RCC 7860 (cell line): ENCODE data around the gene DEDD.

ENCODE experiments used
- DNase-seq: peaks from one replicate; pipeline ENCODE4 v3.0.0-alpha.2; 2015; ENCODE audit warnings: low spot score
- FAIRE-seq: peaks from 2 replicates; lab custom pipeline; 2012; peaks lifted over from hg19 to GRCh38; lab: Jason Lieb, UNC

The DEDD gene

DNA sequence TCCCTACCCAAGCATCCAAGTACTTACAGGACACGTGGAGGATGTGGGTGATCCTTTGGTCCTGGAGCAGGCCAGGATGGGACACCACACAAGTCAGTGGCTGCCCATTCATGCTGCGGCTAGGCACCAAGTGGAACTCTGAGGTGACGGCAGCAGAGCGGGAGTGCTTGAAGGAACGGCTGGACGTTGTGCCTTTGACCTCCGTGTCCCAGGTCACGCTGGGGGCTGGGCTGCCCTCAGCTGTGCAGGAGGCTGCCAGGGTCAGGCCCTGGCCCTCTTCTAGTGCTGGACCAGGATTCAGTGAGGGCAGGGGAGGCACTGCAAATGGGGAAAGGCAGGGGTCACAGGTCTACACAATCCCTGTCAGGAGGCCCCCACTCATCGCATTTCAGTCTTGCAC is 55.0 kb downstream of the DEDD start:
- DNase-seq = no peak
- no peak for FAIRE-seq

DNA sequence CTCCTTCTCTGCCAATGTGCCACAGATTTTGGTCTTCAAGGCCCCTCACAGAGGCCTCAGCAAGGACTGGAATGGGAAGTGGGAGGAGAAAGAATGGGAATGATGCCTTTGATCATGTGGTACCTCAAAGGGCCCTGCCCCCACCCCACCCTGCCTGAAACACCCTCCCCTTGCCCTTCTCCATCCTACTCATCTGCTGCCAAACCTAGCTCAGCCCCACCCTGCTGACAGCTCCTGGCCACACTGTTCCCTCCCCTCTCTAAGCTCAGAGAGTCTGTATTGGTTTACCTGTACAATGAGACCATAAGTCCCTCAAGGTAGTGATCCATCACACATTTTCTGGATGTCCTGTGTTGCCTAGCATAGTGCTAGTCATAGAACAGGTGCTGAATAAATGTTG is 56.1 kb downstream of the DEDD start:
- no peak for DNase-seq
- no peak for FAIRE-seq

DNA sequence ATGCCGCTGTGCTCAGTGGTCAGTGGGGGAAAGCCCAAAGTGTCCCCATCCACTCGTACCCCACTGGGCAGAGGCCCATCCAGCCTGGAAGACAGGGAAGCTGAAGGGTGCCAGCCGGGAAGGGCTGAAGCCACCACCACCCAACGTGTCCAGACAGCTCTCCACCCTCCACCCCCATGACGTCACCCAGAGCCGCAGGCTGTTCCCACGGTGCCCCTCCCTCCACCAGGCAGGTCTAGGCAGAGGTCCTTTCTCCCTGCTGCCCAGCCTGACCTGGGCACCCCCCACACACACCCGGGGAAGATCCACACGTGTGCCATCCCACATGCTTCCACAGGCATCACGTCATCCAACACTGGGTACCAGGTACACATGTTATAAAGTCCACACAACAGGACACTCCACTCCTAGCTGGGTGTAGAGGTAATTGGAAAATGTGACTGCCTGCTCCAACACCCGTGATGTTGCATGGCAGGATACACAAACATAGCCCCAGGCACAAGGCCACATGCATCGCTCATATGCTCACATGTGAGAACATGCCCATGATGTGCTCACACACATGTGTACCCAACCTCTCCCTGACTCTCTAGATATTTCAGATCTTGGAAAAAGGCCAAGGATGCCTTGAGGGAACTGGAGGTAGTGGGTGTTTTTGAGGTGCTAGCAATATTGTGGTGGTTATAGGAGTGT is 57.6 kb downstream of the DEDD start:
- no peak for DNase-seq
- FAIRE-seq = no peak

GRCh38 chr1:161073474-161074121 is 58.9 kb downstream of the DEDD start:
- no peak for FAIRE-seq
- no peak for DNase-seq

DNA sequence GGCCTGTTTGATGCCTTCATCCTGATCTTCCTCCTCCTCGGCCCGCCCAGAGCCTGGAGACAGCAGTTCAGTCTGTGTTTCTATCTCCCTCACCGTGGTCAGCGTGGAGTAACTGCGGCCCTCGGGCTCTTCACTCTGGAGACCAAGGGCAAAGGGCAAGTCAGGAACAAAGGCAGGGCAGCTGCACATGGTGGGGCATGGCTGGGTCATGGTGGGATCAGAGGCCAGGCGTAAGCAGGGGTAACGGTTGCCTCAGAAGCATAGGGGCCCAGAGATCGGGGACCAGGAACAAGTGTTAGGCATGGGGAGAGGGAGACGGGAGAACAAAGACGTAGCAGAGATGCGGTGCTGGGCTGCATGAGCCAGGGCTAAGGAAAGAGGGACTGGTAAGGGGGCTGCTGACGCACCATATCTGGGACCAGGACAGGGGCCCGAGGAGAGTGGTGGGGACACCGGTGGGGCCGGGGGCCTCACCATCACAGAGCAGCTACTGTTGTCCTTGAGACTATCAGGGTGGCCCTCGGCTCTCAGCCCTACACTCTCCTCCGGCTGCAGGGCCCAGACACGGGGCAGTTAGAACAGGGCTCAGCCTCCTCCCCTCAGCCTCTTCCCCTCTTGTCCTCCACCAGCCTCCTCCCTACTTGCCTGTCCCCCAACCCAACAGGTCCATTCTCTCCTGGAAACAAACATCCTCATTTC is 59.6 kb downstream of the DEDD start:
- DNase-seq (no peak), FAIRE-seq (no peak)

DNA sequence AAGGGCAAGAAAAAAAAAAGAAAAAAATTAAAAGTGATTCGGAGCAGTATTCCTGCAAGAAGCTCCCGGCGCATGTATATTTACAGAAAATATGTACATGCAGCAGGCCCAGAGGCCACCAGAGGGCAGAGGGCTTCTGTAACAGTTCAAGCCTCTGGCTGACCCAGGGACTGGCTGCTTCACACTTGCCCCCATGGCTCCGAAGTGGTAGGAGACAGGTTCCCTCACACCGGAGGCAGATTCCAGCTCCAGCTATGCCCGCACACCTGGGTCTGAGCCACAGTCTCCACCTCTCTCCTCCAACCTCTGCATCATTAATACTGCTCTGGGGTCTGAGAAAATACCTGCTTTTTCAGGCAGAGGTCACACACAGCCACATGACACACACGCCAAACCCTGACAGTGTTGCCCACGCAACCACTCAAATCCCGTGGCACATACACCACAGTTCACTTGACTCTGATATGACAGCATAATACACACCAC is 60.5 kb downstream of the DEDD start:
- no peak for DNase-seq
- no peak for FAIRE-seq
